Measurements from ENCODE around the gene KCNJ6. TPM values are rescaled to one million over a fixed set of nuclear protein-coding genes. Genes with fewer than 3 reads are reported as not detected.
A peak's percentile ranks its signal among the peaks of the same experiment; 100 is the strongest.

The KCNJ6 gene
- total RNA-seq, 1 experiment from 2014 or later = 1.2 TPM

DNA sequence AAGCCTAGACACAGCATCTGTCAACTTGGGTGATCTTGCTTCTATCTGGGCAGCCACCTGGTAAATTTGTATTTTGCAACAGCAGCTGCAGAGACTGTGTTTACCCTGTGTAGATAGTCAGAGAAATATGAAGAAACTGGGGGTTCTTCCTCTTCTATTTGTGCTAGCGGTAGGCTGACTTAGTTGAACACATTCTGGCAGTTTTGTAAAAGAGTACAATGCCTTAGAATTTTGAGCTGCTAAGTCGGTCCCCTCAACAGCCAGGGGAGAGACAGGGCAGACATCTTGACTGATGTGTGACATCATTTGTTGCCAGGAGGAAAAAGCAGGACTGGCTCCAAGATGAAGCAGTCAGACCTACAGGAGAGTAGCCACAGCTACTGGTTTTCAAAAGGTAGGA, 53.7 kb downstream of the KCNJ6 start:
- Mint-ChIP-seq H3K4me1 (peaks cover 4 to 5% of the 10 kb centered on the region in 2 experiments), H3K27ac (peak overlapping the region in 1 of 3 experiments; percentile 73; a peak in 2 of 7 replicates), H3K9me3 (peaks cover 0 to 3% of the 10 kb centered on the region in 2 experiments; a peak in 3 of 5 replicates), H3K4me3 (no peak overlapping the region), H3K36me3 (ENCODE audit: insufficient read depth in 1 of 3, low read depth in 3 of 3) (peaks cover 0 to 4% (median 0%) of the 10 kb centered on the region in 3 experiments; a peak in 1 of 7 replicates), H3K27me3 (ENCODE audit: low read depth) (no peaks in the 10 kb centered on the region; the same call in 1 of the 2 replicates)
- no peak overlapping the region for H4K91ac ChIP-seq (ENCODE audit: insufficient read length, low read depth, low read length)
- no CpG with 5 or more reads among the region's 2 CpGs for WGBS (ENCODE audit: extremely low coverage, insufficient read length, low lambda C conversion rate)
- H3K4ac ChIP-seq (ENCODE audit: low read depth, low read length) = no peak overlapping the region
- DNase-seq = peak; percentile 35
- no peak overlapping the region for H2AK5ac ChIP-seq (ENCODE audit: insufficient read length, low read length)
- H3K56ac ChIP-seq (ENCODE audit: insufficient read length, low read depth, low read length) = no peak overlapping the region
- no peak overlapping the region for H2BK12ac ChIP-seq (ENCODE audit: insufficient read length, low read depth, low read length)
- H3K27ac ChIP-seq (ENCODE audit: insufficient read length, low read depth, low read length) = no peak overlapping the region
- no peak overlapping the region for H3T11ph ChIP-seq (ENCODE audit: low read length)
- H2BK15ac ChIP-seq (ENCODE audit: low read depth, low read length) = no peak overlapping the region
- no peaks in the 10 kb centered on the region for H4K20me1 ChIP-seq (ENCODE audit: control insufficient read depth, insufficient read depth, insufficient read length)
- H3K79me1 ChIP-seq (ENCODE audit: insufficient read depth, low read depth, low read length, poor library complexity, severe bottlenecking) = no peaks in the 10 kb centered on the region
- no peak overlapping the region for H2BK5ac ChIP-seq (ENCODE audit: insufficient read length, low read length)
- no peaks in the 10 kb centered on the region for H3K4me1 ChIP-seq (ENCODE audit: insufficient read depth, low read length)
- no peaks in the 10 kb centered on the region for H3K27me3 ChIP-seq (ENCODE audit: insufficient read depth, low read length)
- no peak overlapping the region for H4K8ac ChIP-seq (replicated peaks; ENCODE audit: insufficient read length, low read depth, low read length)
- H3K23ac ChIP-seq (ENCODE audit: insufficient read length, low read depth, low read length) = no peak overlapping the region
- H3K9me3 ChIP-seq (ENCODE audit: control insufficient read depth, low read depth, low read length) = no peaks in the 10 kb centered on the region
- H4K5ac ChIP-seq (ENCODE audit: insufficient read length, low read depth, low read length) = no peak overlapping the region
- no peak overlapping the region for H2AFZ ChIP-seq (ENCODE audit: low read length)
- no peak overlapping the region for H3K18ac ChIP-seq (ENCODE audit: insufficient read length, low read depth, low read length)
- no peak overlapping the region for H3K14ac ChIP-seq (ENCODE audit: insufficient read depth, low read length)
- no peaks in the 10 kb centered on the region for H3K79me2 ChIP-seq (ENCODE audit: insufficient read depth, low read length)
- H3K4me2 ChIP-seq (ENCODE audit: insufficient read depth, insufficient read length, low read length) = no peak overlapping the region
- TF ChIP-seq, protein P1, sequence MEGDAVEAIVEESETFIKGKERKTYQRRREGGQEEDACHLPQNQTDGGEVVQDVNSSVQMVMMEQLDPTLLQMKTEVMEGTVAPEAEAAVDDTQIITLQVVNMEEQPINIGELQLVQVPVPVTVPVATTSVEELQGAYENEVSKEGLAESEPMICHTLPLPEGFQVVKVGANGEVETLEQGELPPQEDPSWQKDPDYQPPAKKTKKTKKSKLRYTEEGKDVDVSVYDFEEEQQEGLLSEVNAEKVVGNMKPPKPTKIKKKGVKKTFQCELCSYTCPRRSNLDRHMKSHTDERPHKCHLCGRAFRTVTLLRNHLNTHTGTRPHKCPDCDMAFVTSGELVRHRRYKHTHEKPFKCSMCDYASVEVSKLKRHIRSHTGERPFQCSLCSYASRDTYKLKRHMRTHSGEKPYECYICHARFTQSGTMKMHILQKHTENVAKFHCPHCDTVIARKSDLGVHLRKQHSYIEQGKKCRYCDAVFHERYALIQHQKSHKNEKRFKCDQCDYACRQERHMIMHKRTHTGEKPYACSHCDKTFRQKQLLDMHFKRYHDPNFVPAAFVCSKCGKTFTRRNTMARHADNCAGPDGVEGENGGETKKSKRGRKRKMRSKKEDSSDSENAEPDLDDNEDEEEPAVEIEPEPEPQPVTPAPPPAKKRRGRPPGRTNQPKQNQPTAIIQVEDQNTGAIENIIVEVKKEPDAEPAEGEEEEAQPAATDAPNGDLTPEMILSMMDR (conservative IDR thresholded peaks at IDR 0.05) = no peak
- H3K9ac ChIP-seq (ENCODE audit: extremely low read depth, insufficient read length, low read length) = no peak overlapping the region
- H2BK20ac ChIP-seq (ENCODE audit: low read depth, low read length, poor library complexity, severe bottlenecking) = no peak overlapping the region
- no peaks in the 10 kb centered on the region for H3K23me2 ChIP-seq (ENCODE audit: insufficient read length, low read depth, low read length, poor library complexity, severe bottlenecking)
- H2BK120ac ChIP-seq (ENCODE audit: low read depth, low read length, poor library complexity, severe bottlenecking) = no peak overlapping the region

All from H9 (cell line).